NT2/D1 (cell line): ENCODE data around the gene BSND.

Source experiments
- SUZ12 ChIP-seq: IDR thresholded peaks from 2 replicates; pipeline ENCODE4 v1.6.1; 2011; ENCODE audit not compliant: insufficient read length, insufficient read depth; ENCODE audit errors: extremely low read depth
- ZNF274 ChIP-seq: IDR thresholded peaks from 2 replicates; pipeline ENCODE4 v1.6.1; 2011; ENCODE audit warnings: mild to moderate bottlenecking, low read depth, low read length

DNA sequence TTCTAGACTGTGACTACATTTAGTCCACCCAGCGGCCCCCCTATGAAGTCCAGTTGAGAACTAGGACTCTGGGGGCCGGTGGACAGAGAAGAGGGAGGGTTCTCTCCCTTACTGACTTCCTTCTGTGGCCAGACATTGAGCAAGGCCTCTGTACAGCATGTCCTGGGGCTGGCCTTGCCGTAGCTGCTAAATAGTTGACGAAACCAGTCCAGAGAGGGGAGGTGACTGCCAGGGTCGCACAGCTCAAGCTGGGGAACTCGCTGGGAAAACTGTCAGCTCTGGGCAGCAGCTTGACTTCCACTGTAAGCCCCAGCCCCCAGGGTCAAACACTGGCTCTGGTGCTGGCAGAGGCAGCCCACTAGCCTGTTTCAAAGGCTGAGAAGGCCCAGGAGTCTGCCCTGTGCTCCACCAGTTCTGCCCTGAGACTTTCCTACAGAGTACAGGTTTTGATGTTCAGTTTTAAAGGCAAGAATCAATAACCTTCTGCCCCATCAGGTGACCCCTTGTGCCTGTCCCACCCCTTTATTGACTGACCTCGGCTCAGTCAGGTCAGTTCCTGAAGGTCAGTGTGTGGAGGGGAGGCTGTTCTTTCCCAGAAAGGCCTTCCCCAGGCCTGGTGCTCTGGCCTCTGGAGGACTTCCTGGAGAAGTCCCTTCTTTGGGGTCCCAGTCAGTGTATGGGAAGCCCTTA, 54.7 kb downstream of the BSND start:
- TF ChIP-seq ZNF274 (no peak), SUZ12 (no peak)
